ENCODE data around the gene NKX6-1. TPM values are rescaled to one million over a fixed set of nuclear protein-coding genes. Genes with fewer than 3 reads are reported as not detected.

The NKX6-1 gene
- polyA plus RNA-seq, 1 experiment: 0.05 TPM

GRCh38 chr4:84455697-84456096, 43.4 kb downstream of the NKX6-1 start:
- Histone ChIP-seq H3K9me3 (ENCODE audit: control insufficient read depth, insufficient read depth, low read length) (no peaks in the 10 kb centered on the region), H3K27ac (ENCODE audit: low read depth, low read length) (no peak overlapping the region), H3K27me3 (ENCODE audit: control insufficient read depth, insufficient read depth, low read length) (no peaks in the 10 kb centered on the region), H3K4me3 (ENCODE audit: low read depth, low read length) (no peak overlapping the region)
- no peak for TF ChIP-seq CTCF (IDR thresholded peaks at IDR 0.05; ENCODE audit: low read depth, low read length)
- no peak for DNase-seq (ENCODE audit: low read depth, low spot score)
- ChIA-PET POLR2A (no interaction called here), CTCF (no interaction called here)

- no peak overlapping the region for H3K27ac ChIP-seq (ENCODE audit: low read depth, low read length)
- H3K4me3 ChIP-seq (ENCODE audit: low read depth, low read length): no peak overlapping the region
- H3K27me3 ChIP-seq (ENCODE audit: control insufficient read depth, insufficient read depth, low read length): no peaks in the 10 kb centered on the region
- ChIA-PET POLR2A (no interaction called here), CTCF (interaction anchor here (0.6 to 2.6 kb wide), 10 partner anchors 8 to 807 kb away, joined by 3 to 18 read pairs (median 4); no protein-coding TSS in a partner anchor)
- no peaks in the 10 kb centered on the region for H3K9me3 ChIP-seq (ENCODE audit: control insufficient read depth, insufficient read depth, low read length)
- DNase-seq (ENCODE audit: low read depth, low spot score): no peak
- peak; percentile 50 for TF ChIP-seq CTCF (IDR thresholded peaks at IDR 0.05; ENCODE audit: low read depth, low read length)
Observed at GRCh38 chr4:84451546-84451945, 47.5 kb downstream of the NKX6-1 start.

- TF ChIP-seq CTCF (IDR thresholded peaks at IDR 0.05; ENCODE audit: low read depth, low read length): no peak
- CTCF ChIA-PET: interaction anchor here (1.3 kb wide), 1 partner anchor 9 kb away, joined by 3 read pairs; no protein-coding TSS in a partner anchor
- POLR2A ChIA-PET: no interaction called here
Observed at GRCh38 chr4:84443523-84443922, 55.6 kb downstream of the NKX6-1 start.

GRCh38 chr4:84442778-84443177, 56.3 kb downstream of the NKX6-1 start:
- no peaks in the 10 kb centered on the region for H3K27me3 ChIP-seq (ENCODE audit: control insufficient read depth, insufficient read depth, low read length)
- no peak overlapping the region for H3K27ac ChIP-seq (ENCODE audit: low read depth, low read length)
- TF ChIP-seq CTCF (IDR thresholded peaks at IDR 0.05; ENCODE audit: low read depth, low read length): no peak
- ChIA-PET CTCF (interaction anchor here (1.3 kb wide), 1 partner anchor 9 kb away, joined by 3 read pairs; no protein-coding TSS in a partner anchor), POLR2A (no interaction called here)
- H3K9me3 ChIP-seq (ENCODE audit: control insufficient read depth, insufficient read depth, low read length): no peaks in the 10 kb centered on the region
- H3K4me3 ChIP-seq (ENCODE audit: low read depth, low read length): no peak overlapping the region
- no peak for DNase-seq (ENCODE audit: low read depth, low spot score)

More at GRCh38 chr4:84443523-84443922, 55.6 kb downstream of the NKX6-1 start:
- DNase-seq (ENCODE audit: low read depth, low spot score): no peak
- H3K9me3 ChIP-seq (ENCODE audit: control insufficient read depth, insufficient read depth, low read length): no peaks in the 10 kb centered on the region
- no peaks in the 10 kb centered on the region for H3K27me3 ChIP-seq (ENCODE audit: control insufficient read depth, insufficient read depth, low read length)
- no peak overlapping the region for H3K4me3 ChIP-seq (ENCODE audit: low read depth, low read length)
- H3K27ac ChIP-seq (ENCODE audit: low read depth, low read length): no peak overlapping the region

Small RNA genes lying within 50 kb of the gene (small RNA-seq; reads per million reads assigned to genes)
- gene RPL3P13 (ENCODE audit: insufficient read length, low read depth): not detected

Other genes starting within 250 kb of the NKX6-1 start
- 0.06 TPM in 1 of 2 replicates, not detected in the other for gene CDS1, start 83.8 kb upstream of the NKX6-1 start, polyA plus RNA-seq (2011; rRNA removed)

Data from AG04450 (cell line).